BJ (cell line): ENCODE data around the gene SYNRG. TPM values are rescaled to one million over a fixed set of nuclear protein-coding genes. Genes with fewer than 3 reads are reported as not detected.

ENCODE experiments used
- CTCF ChIA-PET: fragments of 350-600 bp; formaldehyde crosslinking; extraction: SDS; loops from one replicate; lab custom pipeline; 2021; ENCODE audit warnings: antibody characterized with exemption, inconsistent platforms; lab: Yijun Ruan, JAX
- POLR2A ChIA-PET: fragments of 300-600 bp; sonication (Branson Sonifier 250); formaldehyde crosslinking; extraction: SDS; loops from one replicate; lab custom pipeline; 2021; ENCODE audit warnings: antibody characterized with exemption; lab: Charles Lee
- DNase-seq: peaks from one replicate; pipeline ENCODE4 v3.0.0-alpha.2; 2011; ENCODE audit warnings: low read depth
- H3K27me3 ChIP-seq: 2 replicates; pipeline ENCODE4 v1.6.0; 2011; ENCODE audit warnings: low read length; ENCODE audit not compliant: control insufficient read depth, insufficient read depth
- H3K36me3 ChIP-seq: 2 replicates; pipeline ENCODE4 v1.5.1; 2011; ENCODE audit warnings: low read length; ENCODE audit not compliant: control insufficient read depth, insufficient read depth
- H3K4me3 ChIP-seq: 2 replicates; pipeline ENCODE4 v1.5.1; 2011; ENCODE audit warnings: low read depth, mild to moderate bottlenecking, control low read depth, low read length
- CTCF ChIP-seq: IDR thresholded peaks from 2 replicates; pipeline ENCODE4 v1.5.1; 2011; ENCODE audit warnings: low read depth, mild to moderate bottlenecking, control low read depth, inconsistent platforms, low read length, moderate library complexity; ENCODE audit not compliant: insufficient read depth
- polyA plus RNA-seq: library from polyadenylated mRNA; depleted of rRNA; stranded (reverse); fragments of >200 nt; gene quantifications from 2 replicates; pipeline ENCODE4 v1.2.3, GENCODE V29; 2011

Gene SYNRG
- polyA plus RNA-seq, 1 experiment, result 10.2 TPM

GRCh38 chr17:37545486-37545885, 63.7 kb downstream of the SYNRG start:
- ChIA-PET CTCF (interaction anchor here (0.7 to 1.2 kb wide), 2 partner anchors 18 to 171 kb away, joined by 3 to 4 read pairs; no protein-coding TSS in a partner anchor), POLR2A (interaction anchor here (0.6 kb wide), 1 partner anchor 17 kb away, joined by 4 read pairs; no protein-coding TSS in a partner anchor)
- DNase-seq, result no peak
- Histone ChIP-seq H3K27me3 (no peaks in the 10 kb centered on the region), H3K36me3 (peaks cover 8% of the 10 kb centered on the region), H3K4me3 (no peak overlapping the region)
- no peak for TF ChIP-seq CTCF

- no peak for TF ChIP-seq CTCF
- no peaks in the 10 kb centered on the region for H3K27me3 ChIP-seq
- CTCF ChIA-PET, result interaction anchor here (0.6 to 1.6 kb wide), 3 partner anchors 9 to 265 kb away, joined by 4 to 6 read pairs (median 6); no protein-coding TSS in a partner anchor
- no peak overlapping the region for H3K4me3 ChIP-seq
- POLR2A ChIA-PET, result no interaction called here
- no peak for DNase-seq
- peaks cover 19% of the 10 kb centered on the region for H3K36me3 ChIP-seq
These were observed 65.6 kb downstream of the SYNRG start for GRCh38 chr17:37543637-37544052.

- no peak for DNase-seq
- ChIA-PET CTCF (interaction anchor here (1.1 to 1.9 kb wide), 4 partner anchors 9 to 16 kb away, joined by 4 to 5 read pairs (median 4); no protein-coding TSS in a partner anchor), POLR2A (no interaction called here)
- no peak for TF ChIP-seq CTCF
- Histone ChIP-seq H3K4me3 (no peak overlapping the region), H3K27me3 (no peaks in the 10 kb centered on the region), H3K36me3 (peaks cover 22% of the 10 kb centered on the region)
These were observed 67.1 kb downstream of the SYNRG start for GRCh38 chr17:37541880-37542660.

- Histone ChIP-seq H3K36me3 (peaks cover 32% of the 10 kb centered on the region), H3K4me3 (no peak overlapping the region), H3K27me3 (no peaks in the 10 kb centered on the region)
- no peak for DNase-seq
- CTCF ChIA-PET, result no interaction called here
- POLR2A ChIA-PET, result no interaction called here
- no peak for TF ChIP-seq CTCF
These were observed 70.1 kb downstream of the SYNRG start for GRCh38 chr17:37538981-37539659.

- DNase-seq, result no peak
- CTCF ChIA-PET, result interaction anchor here (1.2 to 1.4 kb wide), 3 partner anchors 10 to 162 kb away, joined by 3 to 4 read pairs (median 4); no protein-coding TSS in a partner anchor
- Histone ChIP-seq H3K27me3 (no peaks in the 10 kb centered on the region), H3K36me3 (peaks cover 28% of the 10 kb centered on the region), H3K4me3 (no peak overlapping the region)
- POLR2A ChIA-PET, result no interaction called here
- no peak for TF ChIP-seq CTCF
These were observed 73.3 kb downstream of the SYNRG start for GRCh38 chr17:37535906-37536305.
